ENCODE results near the gene SPEN. TPM values are rescaled to one million over a fixed set of nuclear protein-coding genes. Genes with fewer than 3 reads are reported as not detected.
"Not testable (repeated sequence)": the region's sequence is repeated elsewhere in the genome, so short reads cannot be mapped to it uniquely, and the experiment has no call there.

SPEN gene
- total RNA-seq, 1 experiment from 2014 or later, result 58.3 TPM

GRCh38 chr1:15807121-15807520 lies 40.4 kb upstream of the SPEN start:
- no TSS peak for BruUV-seq (replicated peaks)
- CTCF ChIA-PET, result no interaction called here
- Histone ChIP-seq H3K9me3 (ENCODE audit: control insufficient read depth, insufficient read depth, low read depth, low read length) (no peaks in the 10 kb centered on the region), H3K4me3 (ENCODE audit: low read depth in 2 of 2, low read length in 2 of 2) (no peak overlapping the region), H3K4me1 (ENCODE audit: control insufficient read depth, insufficient read depth, low read length) (peaks cover 25% of the 10 kb centered on the region), H3K27me3 (ENCODE audit: control insufficient read depth, insufficient read depth, low read length) (no peaks in the 10 kb centered on the region), H3K36me3 (ENCODE audit: control insufficient read depth, insufficient read depth, low read length) (no peaks in the 10 kb centered on the region), H3K27ac (ENCODE audit: low read length) (no peak overlapping the region)
- POLR2A ChIA-PET, result no interaction called here
- DNase-seq (ENCODE audit: low read depth, low spot score) (no peak), ATAC-seq (no peak)
- intact Hi-C loops (cut with micrococcal nuclease; ENCODE audit: unreplicated experiment) (loop anchor here (10.0 kb wide), 1 partner anchor 108 kb away; no protein-coding TSS in a partner anchor), in situ Hi-C loops (cut with HindIII; ENCODE audit: low pct_unique_long_range_greater_than_20kb, low sequenced_read_pairs) (no loop called here)
- TF ChIP-seq, protein P1, sequence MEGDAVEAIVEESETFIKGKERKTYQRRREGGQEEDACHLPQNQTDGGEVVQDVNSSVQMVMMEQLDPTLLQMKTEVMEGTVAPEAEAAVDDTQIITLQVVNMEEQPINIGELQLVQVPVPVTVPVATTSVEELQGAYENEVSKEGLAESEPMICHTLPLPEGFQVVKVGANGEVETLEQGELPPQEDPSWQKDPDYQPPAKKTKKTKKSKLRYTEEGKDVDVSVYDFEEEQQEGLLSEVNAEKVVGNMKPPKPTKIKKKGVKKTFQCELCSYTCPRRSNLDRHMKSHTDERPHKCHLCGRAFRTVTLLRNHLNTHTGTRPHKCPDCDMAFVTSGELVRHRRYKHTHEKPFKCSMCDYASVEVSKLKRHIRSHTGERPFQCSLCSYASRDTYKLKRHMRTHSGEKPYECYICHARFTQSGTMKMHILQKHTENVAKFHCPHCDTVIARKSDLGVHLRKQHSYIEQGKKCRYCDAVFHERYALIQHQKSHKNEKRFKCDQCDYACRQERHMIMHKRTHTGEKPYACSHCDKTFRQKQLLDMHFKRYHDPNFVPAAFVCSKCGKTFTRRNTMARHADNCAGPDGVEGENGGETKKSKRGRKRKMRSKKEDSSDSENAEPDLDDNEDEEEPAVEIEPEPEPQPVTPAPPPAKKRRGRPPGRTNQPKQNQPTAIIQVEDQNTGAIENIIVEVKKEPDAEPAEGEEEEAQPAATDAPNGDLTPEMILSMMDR (IDR thresholded peaks at IDR 0.05), result no peak
- TF ChIP-seq, protein P2, sequence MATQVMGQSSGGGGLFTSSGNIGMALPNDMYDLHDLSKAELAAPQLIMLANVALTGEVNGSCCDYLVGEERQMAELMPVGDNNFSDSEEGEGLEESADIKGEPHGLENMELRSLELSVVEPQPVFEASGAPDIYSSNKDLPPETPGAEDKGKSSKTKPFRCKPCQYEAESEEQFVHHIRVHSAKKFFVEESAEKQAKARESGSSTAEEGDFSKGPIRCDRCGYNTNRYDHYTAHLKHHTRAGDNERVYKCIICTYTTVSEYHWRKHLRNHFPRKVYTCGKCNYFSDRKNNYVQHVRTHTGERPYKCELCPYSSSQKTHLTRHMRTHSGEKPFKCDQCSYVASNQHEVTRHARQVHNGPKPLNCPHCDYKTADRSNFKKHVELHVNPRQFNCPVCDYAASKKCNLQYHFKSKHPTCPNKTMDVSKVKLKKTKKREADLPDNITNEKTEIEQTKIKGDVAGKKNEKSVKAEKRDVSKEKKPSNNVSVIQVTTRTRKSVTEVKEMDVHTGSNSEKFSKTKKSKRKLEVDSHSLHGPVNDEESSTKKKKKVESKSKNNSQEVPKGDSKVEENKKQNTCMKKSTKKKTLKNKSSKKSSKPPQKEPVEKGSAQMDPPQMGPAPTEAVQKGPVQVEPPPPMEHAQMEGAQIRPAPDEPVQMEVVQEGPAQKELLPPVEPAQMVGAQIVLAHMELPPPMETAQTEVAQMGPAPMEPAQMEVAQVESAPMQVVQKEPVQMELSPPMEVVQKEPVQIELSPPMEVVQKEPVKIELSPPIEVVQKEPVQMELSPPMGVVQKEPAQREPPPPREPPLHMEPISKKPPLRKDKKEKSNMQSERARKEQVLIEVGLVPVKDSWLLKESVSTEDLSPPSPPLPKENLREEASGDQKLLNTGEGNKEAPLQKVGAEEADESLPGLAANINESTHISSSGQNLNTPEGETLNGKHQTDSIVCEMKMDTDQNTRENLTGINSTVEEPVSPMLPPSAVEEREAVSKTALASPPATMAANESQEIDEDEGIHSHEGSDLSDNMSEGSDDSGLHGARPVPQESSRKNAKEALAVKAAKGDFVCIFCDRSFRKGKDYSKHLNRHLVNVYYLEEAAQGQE (IDR thresholded peaks at IDR 0.05; ENCODE audit: insufficient read depth in 1 of 2, low read depth in 2 of 2, low read length in 1 of 2), result no peak
- TF ChIP-seq TCF7L2 (IDR thresholded peaks at IDR 0.05; ENCODE audit: low read depth, low read length) (no peak), POLR2AphosphoS5 (IDR thresholded peaks at IDR 0.05; ENCODE audit: low read depth, low read length) (no peak), SIN3A (IDR thresholded peaks at IDR 0.05; ENCODE audit: borderline replicate concordance, insufficient read depth, low read depth, low read length) (no peak)

DNA sequence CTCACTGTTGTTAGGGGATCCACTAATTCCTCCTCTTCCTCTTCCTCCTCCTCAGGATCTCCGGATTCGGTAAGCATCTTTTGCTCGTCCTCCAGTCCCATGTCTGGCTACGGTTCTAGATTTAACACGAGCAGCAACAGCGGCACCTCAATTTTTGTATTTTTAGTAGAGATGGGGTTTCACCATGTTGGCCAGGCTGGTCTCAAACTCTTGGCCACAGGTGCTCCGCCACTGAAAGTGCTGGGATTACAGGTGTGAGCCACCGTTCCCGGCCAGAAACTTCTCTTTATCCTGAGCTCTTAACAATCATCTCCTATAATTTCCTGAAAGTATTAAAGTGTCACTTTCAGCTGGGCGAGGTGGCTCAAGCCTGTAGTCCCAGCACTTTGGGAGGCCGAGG lies 40.0 kb upstream of the SPEN start, which contains the start of gene UQCRHL:
Gene UQCRHL (minus strand): TSS at position 101 of the 400 bp plus-strand sequence. CDS start 0 bp downstream, at position 101.
- H3K36me3 ChIP-seq (ENCODE audit: control insufficient read depth, insufficient read depth, low read length); BruUV-seq (replicated peaks); in situ Hi-C loops (cut with HindIII; ENCODE audit: low pct_unique_long_range_greater_than_20kb, low sequenced_read_pairs); POLR2A ChIA-PET; ATAC-seq; H3K4me3 ChIP-seq (ENCODE audit: low read depth in 2 of 2, low read length in 2 of 2); CTCF ChIA-PET; H3K9me3 ChIP-seq (ENCODE audit: control insufficient read depth, insufficient read depth, low read depth, low read length); H3K27me3 ChIP-seq (ENCODE audit: control insufficient read depth, insufficient read depth, low read length); DNase-seq (ENCODE audit: low read depth, low spot score): not testable (repeated sequence)
- peaks cover 21% of the 10 kb centered on the region for H3K4me1 ChIP-seq (ENCODE audit: control insufficient read depth, insufficient read depth, low read length)
- intact Hi-C loops (cut with micrococcal nuclease; ENCODE audit: unreplicated experiment), result loop anchor here (10.0 kb wide), 1 partner anchor 107 kb away; no protein-coding TSS in a partner anchor
- H3K27ac ChIP-seq (ENCODE audit: low read length), result peak within 1 kb of the TSS; percentile 15; the same call in 1 of the 2 replicates

GRCh38 chr1:15808955-15809354 lies 38.6 kb upstream of the SPEN start:
- Histone ChIP-seq H3K4me3 (ENCODE audit: low read depth in 2 of 2, low read length in 2 of 2) (no peak overlapping the region), H3K9me3 (ENCODE audit: control insufficient read depth, insufficient read depth, low read depth, low read length) (no peaks in the 10 kb centered on the region), H3K27me3 (ENCODE audit: control insufficient read depth, insufficient read depth, low read length) (no peaks in the 10 kb centered on the region), H3K4me1 (ENCODE audit: control insufficient read depth, insufficient read depth, low read length) (peaks cover 12% of the 10 kb centered on the region), H3K36me3 (ENCODE audit: control insufficient read depth, insufficient read depth, low read length) (no peaks in the 10 kb centered on the region), H3K27ac (ENCODE audit: low read length) (peak overlapping the region; percentile 15; the same call in 1 of the 2 replicates)
- ChIA-PET POLR2A (no interaction called here), CTCF (interaction anchor here (0.6 kb wide), 1 partner anchor 7 kb away, joined by 3 read pairs; no protein-coding TSS in a partner anchor)
- intact Hi-C loops (cut with micrococcal nuclease; ENCODE audit: unreplicated experiment), result loop anchor here (10.0 kb wide), 1 partner anchor 106 kb away; no protein-coding TSS in a partner anchor
- TF ChIP-seq POLR2AphosphoS5 (IDR thresholded peaks at IDR 0.05; ENCODE audit: low read depth, low read length) (no peak), SIN3A (IDR thresholded peaks at IDR 0.05; ENCODE audit: borderline replicate concordance, insufficient read depth, low read depth, low read length) (no peak), TCF7L2 (IDR thresholded peaks at IDR 0.05; ENCODE audit: low read depth, low read length) (no peak)
- TF ChIP-seq, protein P1 (IDR thresholded peaks at IDR 0.05), result no peak
- TF ChIP-seq, protein P2 (IDR thresholded peaks at IDR 0.05; ENCODE audit: insufficient read depth in 1 of 2, low read depth in 2 of 2, low read length in 1 of 2), result no peak
- no TSS peak for BruUV-seq (replicated peaks)
- in situ Hi-C loops (cut with HindIII; ENCODE audit: low pct_unique_long_range_greater_than_20kb, low sequenced_read_pairs), result no loop called here
- DNase-seq (ENCODE audit: low read depth, low spot score) (no peak), ATAC-seq (peak; percentile 64)

Measured in Panc1 (cell line).